Spleen (tissue), 7 donors: ENCODE measurements around the gene PPP1R2B.
"Not testable (repeated sequence)": the region's sequence is repeated elsewhere in the genome, so short reads cannot be mapped to it uniquely, and the experiment has no call there.

Experiments used
- CTCF ChIP-seq, 11 experiments: fragments of 200-600 bp in 7 of 11; fragments of 450-650 bp in 4 of 11; sonication (generic) in 4 of 11; IDR thresholded peaks in 8 of 11; conservative IDR thresholded peaks in 3 of 11; 1 replicate in 7 of 11; 2 replicates in 4 of 11; pipeline versions ENCODE4 v1.4.0 to v1.8.0; 2016 to 2021; ENCODE audit warnings: antibody characterized with exemption in 11 of 11, inconsistent platforms in 4 of 11, mild to moderate bottlenecking in 1 of 11
- POLR2A ChIP-seq, 3 donors: fragments of 450-650 bp; IDR thresholded peaks; one replicate each; pipeline ENCODE4 v1.5.1; 2017; ENCODE audit warnings: antibody characterized with exemption in 3 of 3, mild to moderate bottlenecking in 1 of 3
- donor health status: DM: no; HTN: no; CAD: no; lungs with moderate emphysema.
- donor health status: DM: no; HTN: no; CAD: no.
- donor health status: DM: no; HTN: no; CAD: no.

- TF ChIP-seq CTCF (IDR thresholded peaks at IDR 0.05 in 8 of 11, conservative IDR thresholded peaks at IDR 0.05 in 3 of 11); POLR2A (IDR thresholded peaks at IDR 0.05): not testable (repeated sequence)
Measured at GRCh38 chr5:156853055-156853454, 3.0 kb downstream of the PPP1R2B start.
